Lower leg skin (tissue), 3 donors: Measurements from ENCODE around the gene MCM9.

Experiments
- CTCF ChIP-seq, 3 donors: fragments of 450-650 bp; IDR thresholded peaks; one replicate each; pipeline ENCODE4 v1.5.1; 2016; ENCODE audit warnings: antibody characterized with exemption in 3 of 3, mild to moderate bottlenecking in 3 of 3, moderate library complexity in 2 of 3
- POLR2A ChIP-seq, 2 donors: fragments of 450-650 bp; IDR thresholded peaks; one replicate each; pipeline ENCODE4 v1.6.1; 2016 to 2017; ENCODE audit warnings: antibody characterized with exemption in 2 of 2, mild to moderate bottlenecking in 1 of 2, moderate library complexity in 1 of 2

DNA sequence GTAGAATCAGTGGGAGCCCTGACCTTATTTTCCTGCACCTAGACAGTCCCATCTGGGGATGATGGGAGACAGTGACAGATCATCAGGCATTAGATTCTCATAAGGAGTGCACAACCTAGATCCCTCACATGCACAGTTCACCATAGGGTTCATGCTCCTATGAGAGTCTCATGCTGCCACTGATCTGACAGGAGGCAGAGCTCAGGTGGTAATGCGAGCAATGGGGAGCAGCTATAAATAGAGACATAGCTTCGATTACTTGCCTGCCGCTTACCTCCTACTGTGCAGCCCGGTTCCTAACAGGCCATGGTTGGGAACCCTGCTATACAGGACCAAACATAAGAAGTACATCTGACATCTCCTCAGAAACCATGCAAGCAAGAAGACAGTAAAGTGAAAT, 72.5 kb downstream of the MCM9 start:
- TF ChIP-seq POLR2A (IDR thresholded peaks at IDR 0.05), result no peak
- TF ChIP-seq CTCF (IDR thresholded peaks at IDR 0.05), result no peak
